GM18907 (cell line): Measurements from ENCODE around the gene LORICRIN.

Source experiments
- ATAC-seq: cut with Tn5 transposase; IDR thresholded peaks from one replicate; pipeline ENCODE4 v1.9.1; 2021; ENCODE audit warnings: mild to moderate bottlenecking, moderate library complexity; ENCODE audit not compliant: unreplicated experiment

LORICRIN gene

GRCh38 chr1:153248176-153248879 is 11.2 kb upstream of the LORICRIN start:
- no peak for ATAC-seq

GRCh38 chr1:153250166-153250565 is 9.3 kb upstream of the LORICRIN start:
- no peak for ATAC-seq

GRCh38 chr1:153251087-153251486 is 8.4 kb upstream of the LORICRIN start:
- no peak for ATAC-seq

- no peak for ATAC-seq
Observed at GRCh38 chr1:153251562-153251961, 7.9 kb upstream of the LORICRIN start.

- ATAC-seq = no peak
Observed at GRCh38 chr1:153251988-153252387, 7.5 kb upstream of the LORICRIN start.

- no peak for ATAC-seq
Observed at GRCh38 chr1:153253076-153253475, 6.4 kb upstream of the LORICRIN start.

GRCh38 chr1:153253693-153254092 is 5.8 kb upstream of the LORICRIN start:
- ATAC-seq = peak; percentile 66

GRCh38 chr1:153260585-153261280 is 1.2 kb downstream of the LORICRIN start:
- ATAC-seq = no peak

GRCh38 chr1:153261281-153262069 is 2.0 kb downstream of the LORICRIN start:
- ATAC-seq = no peak

GRCh38 chr1:153262070-153262366 is 2.5 kb downstream of the LORICRIN start:
- ATAC-seq = no peak

GRCh38 chr1:153262462-153263157 is 3.1 kb downstream of the LORICRIN start:
- no peak for ATAC-seq

GRCh38 chr1:153265457-153265856 is 6.0 kb downstream of the LORICRIN start:
- no peak for ATAC-seq

- no peak for ATAC-seq
Observed at GRCh38 chr1:153271711-153272110, 12.2 kb downstream of the LORICRIN start.

- ATAC-seq = no peak
Observed at GRCh38 chr1:153272186-153272585, 12.7 kb downstream of the LORICRIN start.

- ATAC-seq = peak; percentile 80
Observed at GRCh38 chr1:153277852-153278251, 18.4 kb downstream of the LORICRIN start.

- no peak for ATAC-seq
Observed at GRCh38 chr1:153288634-153289275, 29.3 kb downstream of the LORICRIN start.

- no peak for ATAC-seq
Observed at GRCh38 chr1:153291514-153291913, 32.0 kb downstream of the LORICRIN start.

- no peak for ATAC-seq
Observed at GRCh38 chr1:153292185-153292584, 32.7 kb downstream of the LORICRIN start.

- ATAC-seq = no peak
Observed at GRCh38 chr1:153292740-153293479, 33.4 kb downstream of the LORICRIN start.

GRCh38 chr1:153293480-153293775 is 33.9 kb downstream of the LORICRIN start:
- no peak for ATAC-seq
